SKM-1 treated with dmso at 0.1 percent for 144 hours (cell line): ENCODE data around the gene NOL11.
"Not testable (repeated sequence)": the region's sequence is repeated elsewhere in the genome, so short reads cannot be mapped to it uniquely, and the experiment has no call there.

Experiments used
- DNase-seq: peaks from one replicate; lab custom pipeline; 2025; ENCODE audit not compliant: unreplicated experiment; lab: John Stamatoyannopoulos, UW

Gene NOL11

GRCh38 chr17:67717624-67718324, at the start of gene NOL11:
Gene NOL11 (plus strand): TSS chr17:67717936. CDS start chr17:67717948, 12 bp downstream.
- peak; percentile 97 for DNase-seq

- DNase-seq: no peak
These were observed 46.2 kb upstream of the NOL11 start for GRCh38 chr17:67671493-67671892.

- DNase-seq: no peak
These were observed 45.0 kb upstream of the NOL11 start for GRCh38 chr17:67672592-67673335.

- no peak for DNase-seq
These were observed 42.3 kb upstream of the NOL11 start for GRCh38 chr17:67675481-67675880.

- no peak for DNase-seq
These were observed 41.4 kb upstream of the NOL11 start for GRCh38 chr17:67676305-67676704.

GRCh38 chr17:67678414-67678813, 39.3 kb upstream of the NOL11 start:
- DNase-seq: no peak

- DNase-seq: no peak
These were observed 38.5 kb upstream of the NOL11 start for GRCh38 chr17:67679225-67679624.

- DNase-seq: no peak
These were observed 38.0 kb upstream of the NOL11 start for GRCh38 chr17:67679721-67680120.

- no peak for DNase-seq
These were observed 37.1 kb upstream of the NOL11 start for GRCh38 chr17:67680445-67681224.

GRCh38 chr17:67682196-67682595, 35.5 kb upstream of the NOL11 start:
- DNase-seq: no peak

- no peak for DNase-seq
These were observed 32.4 kb upstream of the NOL11 start for GRCh38 chr17:67685351-67685750.

- DNase-seq: no peak
These were observed 31.5 kb upstream of the NOL11 start for GRCh38 chr17:67686241-67686640.

- no peak for DNase-seq
These were observed 30.2 kb upstream of the NOL11 start for GRCh38 chr17:67687511-67687910.

- DNase-seq: peak; percentile 62
These were observed 28.1 kb upstream of the NOL11 start for GRCh38 chr17:67689534-67690177.

- DNase-seq: no peak
These were observed 23.9 kb upstream of the NOL11 start for GRCh38 chr17:67693811-67694210.

- DNase-seq: no peak
These were observed 21.4 kb upstream of the NOL11 start for GRCh38 chr17:67696347-67696746.

GRCh38 chr17:67696853-67697498, 20.8 kb upstream of the NOL11 start:
- DNase-seq: no peak

- no peak for DNase-seq
These were observed 17.6 kb upstream of the NOL11 start for GRCh38 chr17:67700037-67700724.

- no peak for DNase-seq
These were observed 17.0 kb upstream of the NOL11 start for GRCh38 chr17:67700725-67701119.

- not testable (repeated sequence) for DNase-seq
These were observed 14.9 kb upstream of the NOL11 start for GRCh38 chr17:67702861-67703260.
